OCI-LY7 (cell line): ENCODE data around the gene CD9. TPM values are rescaled to one million over a fixed set of nuclear protein-coding genes. Genes with fewer than 3 reads are reported as not detected.
A peak's percentile ranks its signal among the peaks of the same experiment; 100 is the strongest.

Experiments used
- BruUV-seq: library from RNA; stranded (reverse); fragments of 400-500 nt; replicated peaks from 2 replicates; lab custom pipeline; 2021; lab: Mats Ljungman, UMichigan
- CTCF ChIA-PET: fragments of 300-600 bp; sonication (Branson Sonifier 250); formaldehyde crosslinking; loops from one replicate; lab custom pipeline; 2022; ENCODE audit warnings: antibody characterized with exemption; ENCODE audit not compliant: unreplicated experiment; lab: Charles Lee
- POLR2A ChIA-PET: fragments of 300-600 bp; sonication (Branson Sonifier 250); formaldehyde crosslinking; loops from one replicate; lab custom pipeline; 2022; ENCODE audit warnings: antibody characterized with exemption; lab: Charles Lee
- DNase-seq: peaks from one replicate; pipeline ENCODE4 v3.0.0-alpha.2; 2015; ENCODE audit warnings: low spot score
- H2AFZ ChIP-seq: fragments of 200-600 bp; sonication (generic), shearing (Covaris generic); 2 replicates; pipeline ENCODE4 v1.6.1; 2014; ENCODE audit warnings: mild to moderate bottlenecking, antibody characterized with exemption, low read length, moderate library complexity
- H3K27ac ChIP-seq: fragments of 200-600 bp; sonication (generic); 2 replicates; pipeline ENCODE4 v1.5.1; 2014; ENCODE audit warnings: mixed run types, low read depth, mild to moderate bottlenecking, moderate library complexity, low read length, inconsistent platforms; ENCODE audit not compliant: poor library complexity, severe bottlenecking
- H3K36me3 ChIP-seq: fragments of 200-600 bp; sonication (generic); 2 replicates; pipeline ENCODE4 v1.6.1; 2014; ENCODE audit warnings: mild to moderate bottlenecking, antibody characterized with exemption, low read length, moderate library complexity, mixed read lengths; ENCODE audit not compliant: insufficient read depth
- H3K4me1 ChIP-seq: fragments of 200-600 bp; sonication (generic); 2 replicates; pipeline ENCODE4 v1.5.1; 2014; ENCODE audit warnings: mild to moderate bottlenecking, low read length; ENCODE audit not compliant: insufficient read depth, poor library complexity, severe bottlenecking
- H3K4me2 ChIP-seq: fragments of 200-600 bp; sonication (generic); 2 replicates; pipeline ENCODE4 v1.6.1; 2014; ENCODE audit warnings: mild to moderate bottlenecking, low read length
- H3K4me3 ChIP-seq: fragments of 200-600 bp; sonication (generic); 2 replicates; pipeline ENCODE4 v1.5.1; 2014; ENCODE audit warnings: mild to moderate bottlenecking, low read depth, low read length; ENCODE audit not compliant: poor library complexity, severe bottlenecking
- H3K79me2 ChIP-seq: fragments of 200-600 bp; sonication (generic); 2 replicates; pipeline ENCODE4 v1.6.1; 2016; ENCODE audit warnings: low read depth, mild to moderate bottlenecking, low read length, moderate library complexity, mixed read lengths; ENCODE audit not compliant: insufficient read depth
- H3K9me2 ChIP-seq: fragments of 200-600 bp; sonication (generic); 2 replicates; pipeline ENCODE4 v1.6.1; 2016; ENCODE audit warnings: mild to moderate bottlenecking, low read length, mixed read lengths; ENCODE audit not compliant: insufficient read depth
- H3K9me3 ChIP-seq: fragments of 200-600 bp; sonication (generic); 2 replicates; pipeline ENCODE4 v1.6.1; 2014; ENCODE audit warnings: mild to moderate bottlenecking, mixed run types, low read length, mixed read lengths
- H4K20me1 ChIP-seq: fragments of 200-600 bp; sonication (generic); 2 replicates; pipeline ENCODE4 v1.6.1; 2014; ENCODE audit warnings: mild to moderate bottlenecking, antibody characterized with exemption, low read length, moderate library complexity, mixed read lengths; ENCODE audit not compliant: insufficient read depth
- EZH2phosphoT487 ChIP-seq: fragments of 200-600 bp; sonication (generic); IDR thresholded peaks from 2 replicates; pipeline ENCODE4 v1.6.1; 2018; ENCODE audit warnings: low read depth, borderline replicate concordance, mild to moderate bottlenecking, mixed run types, antibody characterized with exemption, low read length, moderate library complexity, mixed read lengths
- intact Hi-C: fragments of 100-400 bp; cut with micrococcal nuclease; formaldehyde crosslinking; loops from one replicate; pipeline ENCODE4 v1.10.0; 2022; ENCODE audit not compliant: unreplicated experiment
- total RNA-seq, 2 experiments: library from RNA; depleted of rRNA in 1 of 2; stranded (reverse); fragments of >200 nt in 1 of 2; shearing (Covaris generic) in 1 of 2; gene quantifications; 2 replicates each; pipeline ENCODE4 v1.2.3, GENCODE V29; 2014 to 2022
- TF ChIP-seq, protein P1 (sequence below): fragments of 200-600 bp; sonication (generic); conservative IDR thresholded peaks from 2 replicates; pipeline ENCODE4 v1.5.1; 2014; ENCODE audit warnings: mild to moderate bottlenecking, antibody characterized with exemption, low read length, moderate library complexity, mixed read lengths

Gene CD9
- total RNA-seq, 2 experiments from 2014 or later, result not detected

- no peak overlapping the region for H3K4me3 ChIP-seq
- no peaks in the 10 kb centered on the region for H3K79me2 ChIP-seq
- H3K4me2 ChIP-seq, result peak overlapping the region; percentile 32; the same call in 1 of the 2 replicates
- no peaks in the 10 kb centered on the region for H3K36me3 ChIP-seq
- intact Hi-C loops, result no loop called here
- DNase-seq, result no peak
- TF ChIP-seq, protein P1, sequence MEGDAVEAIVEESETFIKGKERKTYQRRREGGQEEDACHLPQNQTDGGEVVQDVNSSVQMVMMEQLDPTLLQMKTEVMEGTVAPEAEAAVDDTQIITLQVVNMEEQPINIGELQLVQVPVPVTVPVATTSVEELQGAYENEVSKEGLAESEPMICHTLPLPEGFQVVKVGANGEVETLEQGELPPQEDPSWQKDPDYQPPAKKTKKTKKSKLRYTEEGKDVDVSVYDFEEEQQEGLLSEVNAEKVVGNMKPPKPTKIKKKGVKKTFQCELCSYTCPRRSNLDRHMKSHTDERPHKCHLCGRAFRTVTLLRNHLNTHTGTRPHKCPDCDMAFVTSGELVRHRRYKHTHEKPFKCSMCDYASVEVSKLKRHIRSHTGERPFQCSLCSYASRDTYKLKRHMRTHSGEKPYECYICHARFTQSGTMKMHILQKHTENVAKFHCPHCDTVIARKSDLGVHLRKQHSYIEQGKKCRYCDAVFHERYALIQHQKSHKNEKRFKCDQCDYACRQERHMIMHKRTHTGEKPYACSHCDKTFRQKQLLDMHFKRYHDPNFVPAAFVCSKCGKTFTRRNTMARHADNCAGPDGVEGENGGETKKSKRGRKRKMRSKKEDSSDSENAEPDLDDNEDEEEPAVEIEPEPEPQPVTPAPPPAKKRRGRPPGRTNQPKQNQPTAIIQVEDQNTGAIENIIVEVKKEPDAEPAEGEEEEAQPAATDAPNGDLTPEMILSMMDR, result no peak
- no peak for TF ChIP-seq EZH2phosphoT487
- POLR2A ChIA-PET, result no interaction called here
- no peaks in the 10 kb centered on the region for H4K20me1 ChIP-seq
- no peak overlapping the region for H2AFZ ChIP-seq
- no peaks in the 10 kb centered on the region for H3K9me2 ChIP-seq
- no peak overlapping the region for H3K27ac ChIP-seq
- H3K9me3 ChIP-seq, result no peaks in the 10 kb centered on the region
- no peaks in the 10 kb centered on the region for H3K4me1 ChIP-seq
- CTCF ChIA-PET, result interaction anchor here (0.6 kb wide), 1 partner anchor 59 kb away, joined by 3 read pairs; no protein-coding TSS in a partner anchor
- BruUV-seq, result no TSS peak
Measured at GRCh38 chr12:6262211-6262610, 62.0 kb downstream of the CD9 start.

GRCh38 chr12:6262623-6263022 is 62.4 kb downstream of the CD9 start:
- no peak overlapping the region for H3K27ac ChIP-seq
- no TSS peak for BruUV-seq
- TF ChIP-seq EZH2phosphoT487, result no peak
- TF ChIP-seq, protein P1, result no peak
- H3K4me1 ChIP-seq, result no peaks in the 10 kb centered on the region
- H4K20me1 ChIP-seq, result no peaks in the 10 kb centered on the region
- no peaks in the 10 kb centered on the region for H3K79me2 ChIP-seq
- H2AFZ ChIP-seq, result no peak overlapping the region
- H3K4me2 ChIP-seq, result peak overlapping the region; percentile 32; the same call in 1 of the 2 replicates
- ChIA-PET POLR2A (no interaction called here), CTCF (no interaction called here)
- no peaks in the 10 kb centered on the region for H3K9me2 ChIP-seq
- no peaks in the 10 kb centered on the region for H3K36me3 ChIP-seq
- intact Hi-C loops, result no loop called here
- H3K4me3 ChIP-seq, result no peak overlapping the region
- H3K9me3 ChIP-seq, result no peaks in the 10 kb centered on the region
- peak; percentile 40 for DNase-seq

GRCh38 chr12:6263931-6264330 is 63.7 kb downstream of the CD9 start:
- Histone ChIP-seq H3K9me2 (no peaks in the 10 kb centered on the region), H3K27ac (no peak overlapping the region), H3K4me3 (no peak overlapping the region), H4K20me1 (no peaks in the 10 kb centered on the region), H3K36me3 (no peaks in the 10 kb centered on the region), H3K4me2 (no peak overlapping the region; the same call in 1 of the 2 replicates), H2AFZ (no peak overlapping the region), H3K4me1 (no peaks in the 10 kb centered on the region), H3K79me2 (no peaks in the 10 kb centered on the region), H3K9me3 (no peaks in the 10 kb centered on the region)
- no TSS peak for BruUV-seq
- intact Hi-C loops, result no loop called here
- CTCF ChIA-PET, result no interaction called here
- no peak for DNase-seq
- POLR2A ChIA-PET, result no interaction called here
- no peak for TF ChIP-seq EZH2phosphoT487
- TF ChIP-seq, protein P1, result no peak
